DND-41 (cell line): ENCODE data around the gene CDPF1.

ENCODE experiments used
- ATAC-seq: fragments of 200-7000 bp; cut with Tn5 transposase; 3 replicates; pipeline ENCODE4 v1.9.1; 2021; ENCODE audit warnings: low read depth; ENCODE audit not compliant: insufficient read depth
- DNase-seq: peaks from one replicate; pipeline ENCODE4 v3.0.0-alpha.2; 2020
- H2AFZ ChIP-seq: 2 replicates; pipeline ENCODE4 v1.6.0; 2012; ENCODE audit warnings: low read depth, low read length
- H3K27ac ChIP-seq: 2 replicates; pipeline ENCODE4 v1.5.1; 2012; ENCODE audit warnings: low read length, inconsistent platforms
- H3K27me3 ChIP-seq: fragments of 200-600 bp; sonication (generic); 2 replicates; pipeline ENCODE4 v1.6.0; 2012; ENCODE audit warnings: low read length, mild to moderate bottlenecking, inconsistent platforms; ENCODE audit not compliant: insufficient read depth, poor library complexity
- H3K36me3 ChIP-seq: 2 replicates; pipeline ENCODE4 v1.5.1; 2012; ENCODE audit warnings: low read length, inconsistent platforms; ENCODE audit not compliant: insufficient read depth
- H3K4me1 ChIP-seq: 2 replicates; pipeline ENCODE4 v1.5.1; 2012; ENCODE audit warnings: mild to moderate bottlenecking, low read length; ENCODE audit not compliant: insufficient read depth
- H3K4me2 ChIP-seq: 2 replicates; pipeline ENCODE4 v1.6.0; 2012; ENCODE audit warnings: mild to moderate bottlenecking, moderate library complexity, low read length, inconsistent platforms; ENCODE audit not compliant: insufficient read depth
- H3K4me3 ChIP-seq, 2 experiments: fragments of 200-600 bp in 1 of 2; shearing (Covaris generic) in 1 of 2; 2 replicates each; pipeline ENCODE4 v1.5.1; 2012 to 2016; ENCODE audit warnings: inconsistent platforms in 2 of 2, low read length in 2 of 2, mild to moderate bottlenecking in 2 of 2, low read depth in 1 of 2, moderate library complexity in 1 of 2
- H3K79me2 ChIP-seq: 2 replicates; pipeline ENCODE4 v1.6.0; 2012; ENCODE audit warnings: low read length, inconsistent platforms; ENCODE audit not compliant: insufficient read depth
- H3K9ac ChIP-seq: 2 replicates; pipeline ENCODE4 v1.6.0; 2012; ENCODE audit warnings: low read depth, mild to moderate bottlenecking, inconsistent platforms, low read length, moderate library complexity
- H3K9me3 ChIP-seq: 2 replicates; pipeline ENCODE4 v1.5.1; 2012; ENCODE audit warnings: low read length, moderate library complexity, mild to moderate bottlenecking, inconsistent platforms; ENCODE audit not compliant: insufficient read depth, severe bottlenecking
- H4K20me1 ChIP-seq: 2 replicates; pipeline ENCODE4 v1.6.0; 2012; ENCODE audit warnings: low read length; ENCODE audit not compliant: insufficient read depth
- EZH2 ChIP-seq: IDR thresholded peaks from 3 replicates; pipeline ENCODE4 v1.6.1; 2012; ENCODE audit warnings: borderline replicate concordance, low read depth, mild to moderate bottlenecking, moderate library complexity, low read length, inconsistent platforms; ENCODE audit not compliant: severe bottlenecking
- TF ChIP-seq, protein P1 (sequence below): IDR thresholded peaks from 2 replicates; pipeline ENCODE4 v1.5.1; 2012; ENCODE audit warnings: borderline replicate concordance, low read length, moderate library complexity, mild to moderate bottlenecking; ENCODE audit not compliant: poor library complexity, severe bottlenecking; ENCODE audit errors: extremely low read depth

Gene CDPF1

DNA sequence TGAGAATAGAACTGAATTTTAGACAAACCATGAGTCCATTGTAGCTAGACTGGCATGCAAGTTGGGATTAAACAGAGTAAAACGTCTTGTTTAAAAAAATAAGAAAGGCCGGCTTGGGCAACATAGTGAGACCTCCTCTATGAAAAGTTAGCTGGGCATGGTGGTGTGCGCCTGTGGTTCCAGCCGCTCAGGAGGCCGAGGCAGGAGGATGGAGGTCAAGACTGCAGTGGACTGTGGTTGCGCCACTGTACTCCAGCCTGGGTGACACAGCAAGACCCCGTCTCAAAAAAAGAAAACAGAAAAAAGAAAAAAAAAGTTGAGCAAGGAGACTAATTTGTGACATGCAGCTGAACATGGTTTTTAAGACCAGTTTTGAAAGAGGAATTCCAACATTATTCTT, 23.5 kb downstream of the CDPF1 start:
- H3K27me3 ChIP-seq = no peaks in the 10 kb centered on the region
- H3K4me1 ChIP-seq = no peaks in the 10 kb centered on the region
- no peak overlapping the region for H3K27ac ChIP-seq
- TF ChIP-seq EZH2 = no peak
- TF ChIP-seq, protein P1, sequence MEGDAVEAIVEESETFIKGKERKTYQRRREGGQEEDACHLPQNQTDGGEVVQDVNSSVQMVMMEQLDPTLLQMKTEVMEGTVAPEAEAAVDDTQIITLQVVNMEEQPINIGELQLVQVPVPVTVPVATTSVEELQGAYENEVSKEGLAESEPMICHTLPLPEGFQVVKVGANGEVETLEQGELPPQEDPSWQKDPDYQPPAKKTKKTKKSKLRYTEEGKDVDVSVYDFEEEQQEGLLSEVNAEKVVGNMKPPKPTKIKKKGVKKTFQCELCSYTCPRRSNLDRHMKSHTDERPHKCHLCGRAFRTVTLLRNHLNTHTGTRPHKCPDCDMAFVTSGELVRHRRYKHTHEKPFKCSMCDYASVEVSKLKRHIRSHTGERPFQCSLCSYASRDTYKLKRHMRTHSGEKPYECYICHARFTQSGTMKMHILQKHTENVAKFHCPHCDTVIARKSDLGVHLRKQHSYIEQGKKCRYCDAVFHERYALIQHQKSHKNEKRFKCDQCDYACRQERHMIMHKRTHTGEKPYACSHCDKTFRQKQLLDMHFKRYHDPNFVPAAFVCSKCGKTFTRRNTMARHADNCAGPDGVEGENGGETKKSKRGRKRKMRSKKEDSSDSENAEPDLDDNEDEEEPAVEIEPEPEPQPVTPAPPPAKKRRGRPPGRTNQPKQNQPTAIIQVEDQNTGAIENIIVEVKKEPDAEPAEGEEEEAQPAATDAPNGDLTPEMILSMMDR = no peak
- H3K36me3 ChIP-seq = peaks cover 30% of the 10 kb centered on the region
- DNase-seq (no peak), ATAC-seq (no peak)
- no peak overlapping the region for H3K4me2 ChIP-seq
- no peak overlapping the region for H2AFZ ChIP-seq
- H3K79me2 ChIP-seq = no peaks in the 10 kb centered on the region
- H4K20me1 ChIP-seq = no peaks in the 10 kb centered on the region
- no peaks in the 10 kb centered on the region for H3K9me3 ChIP-seq
- H3K9ac ChIP-seq = no peak overlapping the region
- H3K4me3 ChIP-seq = no peak overlapping the region

DNA sequence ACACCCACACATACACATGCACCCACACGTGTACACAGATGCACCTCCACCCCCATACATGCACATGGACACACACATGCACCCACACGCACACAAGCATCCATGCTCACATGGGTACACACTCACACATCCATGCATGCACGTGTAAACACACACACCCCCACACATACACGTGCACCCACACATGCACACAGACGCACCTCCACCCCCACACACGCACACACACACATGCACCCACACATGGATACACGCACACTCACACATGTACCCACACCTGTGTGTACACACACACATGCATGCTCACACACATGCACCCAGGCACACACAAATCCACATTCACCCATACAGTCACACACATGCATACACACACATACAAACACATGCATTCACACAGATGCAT, 24.5 kb downstream of the CDPF1 start:
- Histone ChIP-seq H3K27ac (no peak overlapping the region; the same call in 1 of the 2 replicates), H4K20me1 (no peaks in the 10 kb centered on the region), H3K4me1 (no peaks in the 10 kb centered on the region), H3K36me3 (peaks cover 34% of the 10 kb centered on the region), H3K4me3 (no peak overlapping the region), H2AFZ (no peak overlapping the region), H3K9me3 (no peaks in the 10 kb centered on the region), H3K27me3 (no peaks in the 10 kb centered on the region), H3K4me2 (no peak overlapping the region), H3K9ac (no peak overlapping the region), H3K79me2 (no peaks in the 10 kb centered on the region)
- DNase-seq = no peak
- no peak for TF ChIP-seq EZH2
- TF ChIP-seq, protein P1 = no peak
- no peak for ATAC-seq

DNA sequence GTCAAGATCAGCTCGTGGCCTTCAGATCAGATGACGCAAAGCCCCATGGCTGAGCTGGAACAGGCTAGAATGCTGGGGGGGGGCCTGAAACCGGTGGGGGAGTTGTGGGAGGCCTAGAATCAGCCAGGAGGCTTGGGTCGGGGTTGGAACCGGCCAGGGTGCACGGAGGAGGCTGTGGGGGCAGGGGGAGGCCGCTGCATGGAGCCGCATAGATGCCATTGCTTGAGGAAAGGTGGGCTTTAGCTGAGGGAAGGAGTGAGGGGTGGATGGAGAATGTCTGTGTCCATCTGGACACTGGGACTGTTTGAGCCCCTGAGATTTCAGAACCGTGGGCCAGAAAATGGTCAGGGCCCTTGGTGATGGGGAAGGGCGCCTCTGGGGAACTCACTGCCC, 25.2 kb downstream of the CDPF1 start:
- H4K20me1 ChIP-seq = no peaks in the 10 kb centered on the region
- no peaks in the 10 kb centered on the region for H3K79me2 ChIP-seq
- DNase-seq (no peak), ATAC-seq (no peak)
- H3K4me1 ChIP-seq = no peaks in the 10 kb centered on the region
- H3K27me3 ChIP-seq = no peaks in the 10 kb centered on the region
- H3K9ac ChIP-seq = no peak overlapping the region
- TF ChIP-seq, protein P1 = no peak
- TF ChIP-seq EZH2 = no peak
- H2AFZ ChIP-seq = no peak overlapping the region
- H3K9me3 ChIP-seq = no peaks in the 10 kb centered on the region
- no peak overlapping the region for H3K4me2 ChIP-seq
- no peak overlapping the region; the same call in 1 of the 2 replicates for H3K27ac ChIP-seq
- peaks cover 42% of the 10 kb centered on the region for H3K36me3 ChIP-seq
- no peak overlapping the region for H3K4me3 ChIP-seq
